RWPE2 (cell line): ENCODE results near the gene KCNK3.

ENCODE experiments used
- ATAC-seq: fragments of 200-7000 bp; cut with Tn5 transposase; 3 replicates; pipeline ENCODE4 v1.9.1; 2021; ENCODE audit warnings: low read depth
- DNase-seq: peaks from one replicate; pipeline ENCODE4 v3.0.0-alpha.2; 2020; ENCODE audit warnings: low spot score
- H3K27ac ChIP-seq: fragments of 450-650 bp; 2 replicates; pipeline ENCODE4 v1.5.1; 2017; ENCODE audit warnings: mild to moderate bottlenecking; ENCODE audit not compliant: poor library complexity, severe bottlenecking
- H3K27me3 ChIP-seq: fragments of 250-450 bp; sonication (Bioruptor Pico); 2 replicates; pipeline ENCODE4 v1.5.1; 2021; ENCODE audit warnings: mild to moderate bottlenecking, moderate library complexity; ENCODE audit not compliant: insufficient read depth, poor library complexity, severe bottlenecking
- H3K36me3 ChIP-seq: fragments of 250-450 bp; sonication (Bioruptor Pico); 2 replicates; pipeline ENCODE4 v1.5.1; 2020; ENCODE audit warnings: low read depth, mild to moderate bottlenecking, moderate library complexity
- H3K4me1 ChIP-seq: fragments of 250-450 bp; sonication (Bioruptor Pico); 2 replicates; pipeline ENCODE4 v1.5.1; 2021; ENCODE audit warnings: mild to moderate bottlenecking, moderate library complexity; ENCODE audit not compliant: insufficient read depth, poor library complexity, severe bottlenecking
- H3K4me3 ChIP-seq: fragments of 250-450 bp; sonication (Bioruptor Pico); 2 replicates; pipeline ENCODE4 v1.5.1; 2021; ENCODE audit warnings: mild to moderate bottlenecking, moderate library complexity; ENCODE audit not compliant: severe bottlenecking
- H3K9me3 ChIP-seq: fragments of 250-450 bp; sonication (Bioruptor Pico); 2 replicates; pipeline ENCODE4 v1.5.1; 2021; ENCODE audit warnings: mild to moderate bottlenecking, moderate library complexity; ENCODE audit not compliant: severe bottlenecking
- TF ChIP-seq, protein P1 (sequence below): fragments of 450-650 bp; IDR thresholded peaks from one replicate; pipeline ENCODE4 v1.5.1; 2017; ENCODE audit warnings: mild to moderate bottlenecking, moderate library complexity; ENCODE audit not compliant: poor library complexity, severe bottlenecking

The KCNK3 gene

GRCh38 chr2:26647981-26648380 lies 44.5 kb upstream of the KCNK3 start:
- Histone ChIP-seq H3K27ac (no peak overlapping the region), H3K27me3 (peaks cover 2% of the 10 kb centered on the region), H3K4me3 (no peak overlapping the region), H3K9me3 (no peaks in the 10 kb centered on the region), H3K4me1 (peaks cover 5% of the 10 kb centered on the region), H3K36me3 (no peaks in the 10 kb centered on the region)
- ATAC-seq (no peak), DNase-seq (no peak)
- TF ChIP-seq, protein P1, sequence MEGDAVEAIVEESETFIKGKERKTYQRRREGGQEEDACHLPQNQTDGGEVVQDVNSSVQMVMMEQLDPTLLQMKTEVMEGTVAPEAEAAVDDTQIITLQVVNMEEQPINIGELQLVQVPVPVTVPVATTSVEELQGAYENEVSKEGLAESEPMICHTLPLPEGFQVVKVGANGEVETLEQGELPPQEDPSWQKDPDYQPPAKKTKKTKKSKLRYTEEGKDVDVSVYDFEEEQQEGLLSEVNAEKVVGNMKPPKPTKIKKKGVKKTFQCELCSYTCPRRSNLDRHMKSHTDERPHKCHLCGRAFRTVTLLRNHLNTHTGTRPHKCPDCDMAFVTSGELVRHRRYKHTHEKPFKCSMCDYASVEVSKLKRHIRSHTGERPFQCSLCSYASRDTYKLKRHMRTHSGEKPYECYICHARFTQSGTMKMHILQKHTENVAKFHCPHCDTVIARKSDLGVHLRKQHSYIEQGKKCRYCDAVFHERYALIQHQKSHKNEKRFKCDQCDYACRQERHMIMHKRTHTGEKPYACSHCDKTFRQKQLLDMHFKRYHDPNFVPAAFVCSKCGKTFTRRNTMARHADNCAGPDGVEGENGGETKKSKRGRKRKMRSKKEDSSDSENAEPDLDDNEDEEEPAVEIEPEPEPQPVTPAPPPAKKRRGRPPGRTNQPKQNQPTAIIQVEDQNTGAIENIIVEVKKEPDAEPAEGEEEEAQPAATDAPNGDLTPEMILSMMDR = no peak

DNA sequence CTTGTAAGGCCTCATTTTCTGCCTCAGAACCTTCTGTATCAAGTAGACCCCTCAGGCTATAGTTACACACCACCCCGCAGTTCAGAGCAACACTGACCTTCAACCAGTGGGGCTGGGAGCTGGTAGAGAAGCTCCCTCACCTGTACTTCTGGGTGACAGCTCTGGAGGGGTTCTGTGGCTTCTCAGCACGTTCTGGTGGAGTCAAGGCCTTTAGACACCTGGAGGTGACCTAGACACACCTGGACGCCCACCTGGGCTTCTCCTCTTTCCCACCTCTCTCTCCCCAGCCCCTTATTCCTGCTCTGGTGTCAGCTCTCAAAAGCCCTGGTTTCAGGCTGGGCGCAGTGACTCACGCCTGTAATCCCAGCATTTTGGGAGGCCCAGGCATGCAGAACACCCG lies 44.0 kb upstream of the KCNK3 start:
- DNase-seq = no peak
- H3K4me3 ChIP-seq = no peak overlapping the region
- H3K36me3 ChIP-seq = no peaks in the 10 kb centered on the region
- no peaks in the 10 kb centered on the region for H3K9me3 ChIP-seq
- ATAC-seq = no peak
- TF ChIP-seq, protein P1 = no peak
- H3K27ac ChIP-seq = no peak overlapping the region
- H3K4me1 ChIP-seq = peaks cover 5% of the 10 kb centered on the region
- H3K27me3 ChIP-seq = peaks cover 2% of the 10 kb centered on the region

- Histone ChIP-seq H3K27me3 (peaks cover 2% of the 10 kb centered on the region), H3K4me1 (peaks cover 4% of the 10 kb centered on the region), H3K9me3 (no peaks in the 10 kb centered on the region), H3K4me3 (no peak overlapping the region), H3K36me3 (no peaks in the 10 kb centered on the region), H3K27ac (no peak overlapping the region)
- ATAC-seq (no peak), DNase-seq (no peak)
- TF ChIP-seq, protein P1 = no peak
These were observed 43.2 kb upstream of the KCNK3 start for GRCh38 chr2:26649322-26649721.

DNA sequence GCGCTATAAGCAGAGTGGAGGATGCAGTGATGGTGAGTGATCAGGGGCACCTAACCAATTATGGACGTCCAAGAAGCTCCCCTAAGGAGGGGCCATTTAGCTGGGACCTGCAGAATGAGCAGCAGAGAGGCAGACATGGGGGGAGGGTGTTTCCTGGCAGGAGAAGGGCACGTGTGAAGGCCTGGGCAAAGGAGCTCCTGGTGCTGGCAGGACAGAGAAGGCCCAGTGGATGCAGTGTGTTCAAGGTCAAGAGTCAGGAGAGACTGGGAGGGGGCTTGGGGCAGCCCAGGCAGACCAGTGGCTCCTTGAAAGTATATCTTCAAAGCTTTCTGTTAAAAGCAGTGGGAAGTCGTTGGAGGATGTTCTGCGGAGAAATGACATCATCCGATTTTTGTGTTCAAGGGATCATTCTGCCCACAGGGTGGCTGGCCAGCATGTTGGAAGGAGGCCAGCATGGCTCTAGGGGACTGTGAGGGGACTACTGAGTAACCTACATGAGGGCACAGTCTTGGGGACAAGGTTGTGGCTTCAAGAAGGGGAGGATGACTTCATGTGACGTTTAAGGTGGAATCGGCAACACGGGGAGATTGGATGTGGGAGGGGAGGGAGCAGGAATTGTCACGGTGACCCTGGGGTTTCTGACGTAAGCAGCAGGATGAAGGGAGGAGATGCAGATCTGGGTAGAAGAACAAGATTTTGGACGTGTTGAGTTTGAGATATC lies 42.4 kb upstream of the KCNK3 start:
- Histone ChIP-seq H3K4me3 (no peak overlapping the region), H3K27ac (no peak overlapping the region), H3K27me3 (peaks cover 2% of the 10 kb centered on the region), H3K4me1 (no peaks in the 10 kb centered on the region), H3K9me3 (no peaks in the 10 kb centered on the region), H3K36me3 (no peaks in the 10 kb centered on the region)
- TF ChIP-seq, protein P1 = no peak
- ATAC-seq (no peak), DNase-seq (no peak)

GRCh38 chr2:26650713-26651469 lies 41.6 kb upstream of the KCNK3 start:
- H3K4me1 ChIP-seq = no peaks in the 10 kb centered on the region
- no peak overlapping the region for H3K27ac ChIP-seq
- no peaks in the 10 kb centered on the region for H3K36me3 ChIP-seq
- TF ChIP-seq, protein P1 = no peak
- no peak overlapping the region for H3K4me3 ChIP-seq
- no peak for ATAC-seq
- no peaks in the 10 kb centered on the region for H3K9me3 ChIP-seq
- H3K27me3 ChIP-seq = no peaks in the 10 kb centered on the region
- DNase-seq = no peak
